ENCODE results near the gene POLR3A.
A peak's percentile ranks its signal among the peaks of the same experiment; 100 is the strongest.

POLR3A gene

DNA sequence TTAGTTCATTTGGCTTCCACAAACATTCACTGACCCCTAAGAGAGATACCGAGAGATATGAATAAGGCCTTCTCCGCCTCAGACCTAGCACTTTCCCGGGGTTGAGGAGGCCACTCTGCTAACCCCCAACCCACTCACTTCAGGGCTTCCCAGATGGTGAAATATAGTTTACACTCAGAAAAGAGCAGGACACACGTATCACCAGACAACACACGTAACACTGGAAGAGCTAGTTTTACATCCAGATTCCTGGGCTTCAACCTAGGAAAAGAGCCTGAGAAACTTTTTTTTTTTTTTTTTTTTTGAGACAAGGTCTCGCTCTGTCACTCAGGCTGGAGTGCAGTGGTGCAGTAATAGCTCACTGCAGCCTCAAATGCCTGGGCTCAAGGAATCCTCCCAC lies 87.5 kb downstream of the POLR3A start:
- DNase-seq = no peak

DNA sequence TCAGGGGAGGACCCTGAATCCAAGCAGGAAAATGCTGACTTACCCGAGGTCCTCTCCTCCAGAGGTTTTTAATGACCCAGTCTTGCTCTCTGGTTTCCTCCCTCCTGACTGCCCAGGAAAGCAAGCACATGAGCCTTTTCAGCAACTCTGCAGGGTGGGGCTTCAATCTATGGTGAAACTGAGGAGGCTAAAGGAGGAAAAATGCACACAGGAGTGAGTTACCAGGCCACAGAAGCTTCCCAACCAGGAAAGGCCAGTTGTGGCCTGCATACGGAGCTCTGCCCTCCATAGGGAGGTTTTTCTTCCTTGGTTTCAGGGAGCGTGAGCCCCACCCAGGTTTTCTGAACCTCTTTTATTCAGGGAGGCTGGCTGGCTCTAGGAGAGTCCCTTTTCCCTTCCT lies 88.7 kb downstream of the POLR3A start:
- no peak for DNase-seq

DNA sequence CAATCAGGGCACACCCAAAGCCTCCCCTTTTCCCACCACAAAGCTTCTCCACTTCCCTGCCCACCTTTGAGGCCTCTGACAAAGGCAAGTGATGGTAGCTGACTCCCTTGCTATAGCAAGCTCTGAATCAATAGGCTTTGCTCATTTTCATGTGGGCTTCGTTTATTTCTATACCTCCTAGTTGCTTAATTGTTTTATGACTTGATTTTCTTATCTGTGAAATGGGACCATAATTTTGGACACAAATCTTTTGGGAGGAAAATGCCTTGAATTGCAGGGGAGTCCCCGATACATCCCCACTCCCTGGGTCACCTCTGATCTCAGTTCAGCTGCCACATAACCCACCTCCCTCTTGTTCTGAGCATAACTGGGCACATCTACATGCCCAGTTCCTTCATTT lies 89.1 kb downstream of the POLR3A start:
- DNase-seq = no peak

DNA sequence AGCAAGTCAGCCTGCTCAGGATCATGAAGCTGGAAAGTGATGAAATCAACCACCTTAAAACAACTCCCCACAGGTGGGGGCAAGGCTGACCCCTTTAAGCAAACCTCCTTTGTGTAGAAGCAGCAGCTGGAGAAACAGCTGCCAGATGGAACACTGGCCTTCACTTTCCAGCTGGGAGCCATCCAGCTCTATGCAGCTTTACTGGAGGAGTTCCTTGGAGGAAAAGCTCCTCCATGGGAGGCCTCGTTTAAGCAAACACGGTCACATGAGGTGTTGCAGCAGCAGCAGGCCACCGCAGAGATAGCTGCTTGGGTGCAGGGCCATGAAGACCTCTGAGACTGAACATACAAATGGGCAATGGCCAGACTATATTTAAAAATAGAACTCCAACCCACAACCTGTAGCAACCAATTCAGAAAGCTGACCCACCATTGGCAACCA lies 89.7 kb downstream of the POLR3A start:
- no peak for DNase-seq

DNA sequence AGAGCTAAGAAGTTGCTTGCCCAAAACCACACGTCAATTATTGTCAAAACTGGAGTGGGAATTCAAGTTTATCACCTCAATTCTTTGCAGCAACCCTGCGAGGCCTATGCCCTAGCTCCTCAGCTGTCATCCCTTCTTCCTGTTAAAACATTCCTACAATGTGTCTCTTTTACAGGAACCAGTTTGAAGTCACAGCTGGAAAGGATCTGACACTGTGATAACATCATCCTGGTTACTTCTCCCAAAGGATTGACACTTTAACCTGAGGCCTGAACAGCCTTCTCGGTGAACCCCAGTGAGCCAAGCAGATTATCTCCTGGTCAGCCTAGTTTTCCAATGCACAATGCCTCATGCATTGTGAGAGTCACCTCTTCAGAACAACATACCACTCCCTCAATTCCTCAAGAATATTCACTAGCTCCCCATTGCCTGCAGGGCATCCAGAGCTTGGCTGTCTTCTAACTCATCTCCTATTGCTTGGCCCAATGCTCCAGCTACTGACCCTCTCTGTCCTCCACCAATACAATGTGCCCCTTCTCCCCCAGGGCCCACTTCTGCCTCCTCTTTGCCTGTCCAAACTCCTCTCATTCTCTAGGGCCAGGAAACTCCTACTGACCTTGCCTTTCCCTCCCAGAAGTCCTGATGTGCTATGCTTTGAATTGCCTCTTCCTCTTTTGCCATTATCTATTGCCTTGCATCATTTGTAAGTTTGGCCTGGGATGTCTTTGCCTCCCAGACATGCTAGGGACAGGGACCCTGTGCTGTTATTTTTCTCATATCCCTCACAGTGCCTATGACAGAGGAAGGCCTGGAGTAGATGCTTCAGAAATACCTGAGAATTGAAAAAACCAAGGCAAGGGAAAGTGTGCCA lies 92.4 kb downstream of the POLR3A start:
- peak in 1 of 2 experiments; percentile 2 for DNase-seq

DNA sequence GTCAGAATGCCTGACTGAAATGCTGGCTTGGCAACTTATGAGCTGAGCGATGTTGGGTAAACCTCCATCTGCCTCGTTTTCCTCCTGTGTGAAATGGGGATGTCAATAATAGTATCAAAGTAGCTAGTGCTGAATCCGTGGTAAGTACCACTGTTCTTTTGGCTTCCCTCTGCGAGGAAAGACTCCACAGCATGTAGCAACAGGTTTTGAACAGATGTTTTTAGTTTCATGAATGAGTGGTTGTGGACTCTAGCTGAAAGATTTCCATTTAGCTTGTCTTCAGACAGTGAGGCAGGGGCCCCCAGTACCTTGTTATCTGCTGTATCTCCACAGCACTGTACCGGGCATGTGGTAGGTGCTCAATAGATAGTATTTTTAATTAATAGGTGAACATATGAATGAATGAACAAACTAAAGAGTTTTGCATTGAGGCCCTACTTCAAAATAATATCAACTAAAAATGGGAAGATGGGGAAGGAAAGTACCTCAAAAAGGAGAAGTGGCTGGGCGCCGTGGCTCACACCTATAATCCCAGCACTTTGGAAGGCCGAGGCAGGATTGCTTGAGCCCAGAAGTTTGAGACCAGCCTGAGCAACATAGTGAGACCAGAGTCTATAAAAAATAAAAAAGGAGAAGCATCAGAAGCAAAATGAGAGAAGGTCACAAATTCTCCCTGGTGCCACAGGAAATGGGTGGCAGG lies 97.1 kb downstream of the POLR3A start:
- DNase-seq = no peak

DNA sequence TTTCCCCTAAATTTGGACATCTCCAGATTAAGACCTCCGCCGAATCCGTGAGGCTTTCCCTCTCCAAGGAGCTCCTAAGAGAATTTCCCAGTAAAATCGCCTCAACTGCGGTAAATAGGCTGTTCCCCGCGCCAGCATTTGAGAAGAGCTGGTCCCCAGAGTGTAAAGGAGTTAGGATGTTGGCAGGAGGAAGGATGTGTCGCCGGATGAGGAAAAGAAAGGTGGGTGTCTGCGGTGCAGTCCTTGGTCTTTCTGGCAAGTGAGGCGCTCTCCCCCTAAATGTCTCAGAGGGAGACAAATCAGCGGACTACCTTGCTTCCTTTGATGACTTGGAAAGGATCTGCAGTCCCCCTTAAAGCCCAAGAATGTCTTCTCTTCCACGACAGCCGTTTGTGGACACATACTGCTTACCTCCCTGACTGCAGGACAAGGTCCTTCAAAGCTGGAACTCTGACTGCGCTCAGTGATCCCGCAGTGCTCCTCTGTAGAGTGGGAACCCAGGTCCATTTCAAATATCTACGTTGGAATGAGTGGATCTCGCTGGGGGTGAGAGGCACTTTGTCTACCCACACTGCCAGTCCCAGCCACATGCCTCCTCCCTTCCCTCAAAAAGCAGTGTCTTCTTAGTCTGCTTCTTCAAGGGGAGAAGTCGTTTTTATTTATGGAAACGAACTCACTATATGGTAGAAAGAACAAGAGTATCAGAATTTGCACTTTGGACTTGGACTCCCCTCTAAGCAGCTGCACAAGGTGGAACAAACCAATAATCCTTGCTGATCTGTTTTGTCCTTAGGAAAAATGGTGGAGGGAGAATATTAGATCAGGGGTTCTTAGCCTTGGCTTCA lies 101.7 kb downstream of the POLR3A start:
- DNase-seq = no peak

DNA sequence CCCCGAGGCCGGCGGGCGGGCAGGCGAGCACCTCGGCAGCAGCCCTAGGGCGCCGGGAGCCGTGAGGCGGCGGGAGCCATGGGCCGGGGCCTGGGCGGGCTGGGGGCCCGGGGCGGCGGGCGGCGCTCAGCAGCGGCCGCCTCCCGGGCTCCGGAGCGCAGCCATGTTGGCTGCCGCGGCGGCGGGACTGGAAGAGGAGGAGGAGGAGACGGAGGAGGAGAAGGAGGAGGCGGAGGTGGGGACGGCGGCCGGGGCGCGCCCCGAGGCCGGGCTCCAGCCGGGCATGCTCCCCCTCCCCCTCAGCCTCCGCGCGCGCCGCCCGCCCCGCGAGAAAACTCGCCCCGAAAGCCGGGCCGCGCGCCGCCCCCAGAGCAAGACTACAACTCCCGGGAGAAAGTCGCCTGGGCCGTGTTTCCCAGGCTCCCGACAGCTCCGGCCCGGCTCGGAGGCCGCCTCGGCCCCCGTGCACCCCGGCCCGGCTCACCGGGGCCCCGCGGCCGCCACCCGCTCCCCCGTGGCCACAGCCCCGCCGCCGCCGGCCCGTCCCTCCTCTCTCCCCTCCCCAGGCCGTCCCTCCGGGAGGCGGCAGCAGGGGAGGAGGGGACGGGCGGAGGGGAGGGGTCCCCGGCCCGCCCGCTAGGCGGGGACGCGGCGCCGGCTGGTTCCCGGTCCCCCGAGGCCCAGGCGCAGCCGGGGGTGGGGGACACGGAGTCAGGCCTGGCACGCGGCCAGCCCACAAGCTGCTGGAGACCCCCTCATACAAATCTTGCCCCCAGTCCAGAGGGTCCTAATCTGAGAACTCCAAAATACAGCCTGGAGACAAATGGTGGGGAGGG lies 102.5 kb downstream of the POLR3A start, which contains the start of gene DLG5:
DLG5 (minus strand) TSS at position 190 of the 836 bp plus-strand sequence. CDS start 235 bp downstream, outside the sequence.
- DNase-seq = no peak

DNA sequence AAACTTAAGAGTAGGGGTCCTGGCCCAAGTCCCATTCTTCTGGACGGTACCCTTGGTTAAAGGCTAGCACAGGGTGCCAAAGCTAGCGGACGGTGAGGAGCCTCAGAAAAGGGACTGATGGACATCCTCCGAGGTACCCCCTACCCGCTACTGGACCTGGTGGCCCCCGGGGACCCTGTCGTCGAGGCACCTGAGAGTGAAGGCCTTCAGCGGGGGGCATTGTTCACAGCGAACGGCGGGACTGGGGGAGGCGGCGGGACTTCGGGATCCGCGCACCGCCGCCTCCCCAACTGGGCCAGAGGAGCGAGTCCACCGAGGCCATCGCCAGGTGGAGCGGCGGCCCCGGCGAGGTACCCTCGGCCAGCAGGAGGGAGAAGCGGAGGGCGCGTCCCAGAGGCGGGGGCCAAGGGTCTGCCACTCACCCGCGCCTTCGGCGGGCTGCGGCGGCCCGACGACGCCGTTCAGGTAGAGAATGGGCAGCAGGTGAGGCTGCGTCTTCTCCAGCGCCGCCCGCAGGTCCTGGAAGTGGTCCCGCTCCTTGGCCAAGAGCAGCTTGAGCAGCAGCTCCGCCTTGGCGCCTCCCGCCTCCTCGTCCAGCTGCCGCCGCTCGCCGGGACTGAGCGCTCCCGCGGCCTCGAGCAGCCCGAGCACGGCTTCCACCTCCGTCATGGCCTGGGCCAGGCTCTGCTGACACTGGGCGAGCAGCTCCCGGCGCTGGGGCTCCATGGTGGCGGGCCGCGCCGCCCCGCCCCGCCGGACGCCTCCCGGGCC lies 103.3 kb downstream of the POLR3A start:
- no peak for DNase-seq

DNA sequence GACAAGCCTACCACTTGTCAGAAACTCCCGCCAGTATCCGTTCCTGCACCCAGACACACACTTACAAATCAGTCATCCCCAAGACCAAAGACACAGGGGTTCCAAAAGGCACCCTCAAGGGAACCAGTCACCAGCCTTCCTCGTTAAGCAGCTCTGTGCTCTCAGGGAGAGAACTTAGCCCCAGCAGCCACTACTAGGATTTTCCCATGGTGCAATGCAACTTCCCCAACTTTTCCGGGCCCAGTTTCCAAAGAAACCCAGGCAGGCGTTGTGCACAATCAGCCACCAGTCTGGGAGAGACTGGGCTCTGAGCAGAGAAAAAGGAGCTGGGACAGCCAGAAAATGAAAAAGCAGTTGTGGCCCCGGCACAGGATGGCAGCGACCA lies 103.9 kb downstream of the POLR3A start:
- DNase-seq = no peak

DNA sequence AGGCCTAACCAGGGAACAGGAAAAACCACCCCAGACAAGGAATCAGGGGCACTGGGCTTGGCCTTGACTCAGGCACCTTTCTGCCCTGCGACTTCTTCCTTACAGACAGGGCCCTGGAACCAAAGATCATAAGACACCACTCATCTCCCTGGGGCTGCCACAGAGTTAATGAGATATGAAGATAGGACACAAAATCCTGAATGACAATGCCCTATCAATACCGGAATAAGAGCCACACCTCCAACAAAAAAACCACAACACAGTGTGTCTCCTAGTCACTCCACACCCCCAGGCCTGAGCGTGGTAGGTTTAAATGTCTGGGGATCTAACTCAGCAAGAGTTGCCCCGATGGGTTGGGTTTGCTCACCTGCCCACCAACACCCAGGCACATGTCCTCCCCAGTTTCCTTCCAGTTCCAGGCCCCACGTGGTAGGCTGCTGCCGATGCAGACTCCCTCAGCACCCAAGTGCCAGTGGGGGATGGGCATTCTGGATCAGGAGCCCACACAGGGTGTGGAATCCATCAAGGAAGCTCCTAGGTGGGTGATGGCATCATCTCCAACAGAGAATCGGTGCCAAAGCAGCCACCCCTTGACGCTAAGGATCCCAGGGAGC lies 106.6 kb downstream of the POLR3A start:
- no peak for DNase-seq

DNA sequence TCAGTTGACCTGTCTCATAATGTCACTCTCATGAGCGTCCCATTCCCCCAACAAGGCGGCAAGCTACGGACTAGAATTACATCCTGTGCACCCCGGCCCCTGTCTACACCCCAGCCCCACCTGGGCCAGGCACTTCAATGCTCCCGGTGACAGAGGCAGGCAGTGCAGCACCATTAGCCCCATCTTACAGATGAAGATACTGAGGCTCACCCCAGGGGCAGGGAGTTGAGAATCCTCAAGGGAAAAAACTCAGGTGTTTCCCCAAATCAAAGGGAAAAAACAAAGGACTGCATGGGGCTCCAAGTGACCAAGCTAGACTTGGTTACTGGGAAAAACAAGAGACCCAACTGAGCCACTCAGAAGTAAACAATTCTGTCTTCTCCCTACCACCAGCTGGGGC lies 107.3 kb downstream of the POLR3A start:
- DNase-seq = no peak

DNA sequence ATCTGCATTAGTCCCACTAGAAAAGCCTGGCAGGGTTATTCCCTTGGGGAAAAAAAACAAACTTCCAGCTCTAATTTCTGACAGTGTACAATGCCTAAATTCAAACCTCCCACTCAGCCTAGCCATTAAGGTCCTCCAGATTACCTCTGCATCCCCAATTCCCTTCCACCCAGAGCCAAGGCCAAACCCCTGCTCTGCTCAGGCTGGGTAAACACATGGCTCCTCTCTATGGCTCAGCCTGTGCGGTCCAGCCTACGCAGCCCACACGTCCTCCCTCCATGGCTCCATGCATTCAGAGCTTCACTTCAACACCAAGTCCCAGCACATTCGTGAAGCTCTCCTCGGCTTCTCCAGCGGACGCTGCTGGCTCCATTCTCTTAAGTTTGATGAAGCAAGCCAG lies 107.9 kb downstream of the POLR3A start:
- no peak for DNase-seq

DNA sequence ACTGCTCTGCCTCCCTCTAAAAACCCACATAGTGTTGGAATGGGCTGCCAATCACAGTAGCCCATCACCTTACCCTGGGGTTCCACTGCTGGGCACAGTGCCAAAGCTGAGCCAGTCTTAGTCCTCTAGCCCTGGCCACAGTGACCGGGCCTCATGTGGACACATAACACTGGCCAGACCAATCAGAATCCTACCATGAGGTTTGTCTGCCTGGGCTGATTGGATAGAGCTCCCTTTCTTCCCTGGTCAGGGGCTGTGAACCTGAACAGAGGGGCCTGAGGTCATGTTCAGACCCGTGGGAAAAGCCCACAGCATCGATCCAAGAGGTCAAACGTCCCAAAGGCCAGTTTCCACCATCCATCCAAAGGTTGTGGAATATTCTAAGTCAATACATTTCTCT lies 108.8 kb downstream of the POLR3A start:
- DNase-seq = no peak

DNA sequence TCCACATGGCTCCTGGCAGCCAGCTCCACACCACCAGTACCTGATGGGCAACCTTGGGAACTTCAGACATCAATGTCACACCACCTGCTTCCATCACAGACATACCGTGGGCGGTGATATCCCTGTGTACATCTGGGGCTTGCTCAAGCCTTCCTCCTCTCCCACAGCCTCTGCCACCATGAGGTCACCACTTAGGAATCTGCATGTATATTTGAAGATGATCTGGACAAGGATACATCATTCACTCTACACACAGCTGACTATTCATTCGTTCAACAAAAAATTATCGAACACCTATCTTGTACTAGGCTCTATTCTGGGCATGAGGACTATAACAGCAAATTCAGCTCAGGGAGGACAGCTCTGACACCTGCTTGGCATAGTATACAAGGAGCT lies 109.6 kb downstream of the POLR3A start:
- DNase-seq = no peak
